ENCODE data around the gene CATSPERZ. TPM values are rescaled to one million over a fixed set of nuclear protein-coding genes. Genes with fewer than 3 reads are reported as not detected.

The CATSPERZ gene
- total RNA-seq, 1 donor from 2014 or later = not detected

- DNase-seq (ENCODE audit: low spot score in 2 of 2, unreplicated experiment in 2 of 2) = no peak
- H3K27me3 Mint-ChIP-seq (ENCODE audit: low read depth) = no peaks in the 10 kb centered on the region
- no peak for TF ChIP-seq CTCF (IDR thresholded peaks at IDR 0.05; ENCODE audit: unreplicated experiment)
- no peak overlapping the region for H3K27ac Mint-ChIP-seq
- H3K4me3 Mint-ChIP-seq = no peak overlapping the region
- H3K36me3 Mint-ChIP-seq = no peaks in the 10 kb centered on the region
- H3K4me1 Mint-ChIP-seq = no peaks in the 10 kb centered on the region
- no peaks in the 10 kb centered on the region for H3K9me3 Mint-ChIP-seq
These were observed 48.3 kb downstream of the CATSPERZ start for GRCh38 chr11:64348383-64349024.

GRCh38 chr11:64349025-64349387 is 48.8 kb downstream of the CATSPERZ start:
- DNase-seq (ENCODE audit: low spot score in 2 of 2, unreplicated experiment in 2 of 2) = no peak
- H3K27ac Mint-ChIP-seq = no peak overlapping the region
- H3K36me3 Mint-ChIP-seq = no peaks in the 10 kb centered on the region
- no peak overlapping the region for H3K4me3 Mint-ChIP-seq
- TF ChIP-seq CTCF (IDR thresholded peaks at IDR 0.05; ENCODE audit: unreplicated experiment) = no peak
- no peaks in the 10 kb centered on the region for H3K4me1 Mint-ChIP-seq
- no peaks in the 10 kb centered on the region for H3K9me3 Mint-ChIP-seq
- H3K27me3 Mint-ChIP-seq (ENCODE audit: low read depth) = no peaks in the 10 kb centered on the region

GRCh38 chr11:64349404-64349803 is 49.2 kb downstream of the CATSPERZ start:
- no peak for TF ChIP-seq CTCF (IDR thresholded peaks at IDR 0.05; ENCODE audit: unreplicated experiment)
- Mint-ChIP-seq H3K4me3 (no peak overlapping the region), H3K4me1 (no peaks in the 10 kb centered on the region), H3K36me3 (no peaks in the 10 kb centered on the region), H3K27ac (no peak overlapping the region), H3K9me3 (no peaks in the 10 kb centered on the region), H3K27me3 (ENCODE audit: low read depth) (no peaks in the 10 kb centered on the region)
- DNase-seq (ENCODE audit: low spot score in 2 of 2, unreplicated experiment in 2 of 2) = no peak

- no peaks in the 10 kb centered on the region for H3K9me3 Mint-ChIP-seq
- H3K36me3 Mint-ChIP-seq = no peaks in the 10 kb centered on the region
- no peak for TF ChIP-seq CTCF (IDR thresholded peaks at IDR 0.05; ENCODE audit: unreplicated experiment)
- no peak overlapping the region for H3K27ac Mint-ChIP-seq
- H3K4me3 Mint-ChIP-seq = no peak overlapping the region
- H3K4me1 Mint-ChIP-seq = peaks cover 2% of the 10 kb centered on the region
- no peak for DNase-seq (ENCODE audit: low spot score in 2 of 2, unreplicated experiment in 2 of 2)
- no peaks in the 10 kb centered on the region for H3K27me3 Mint-ChIP-seq (ENCODE audit: low read depth)
These were observed 51.0 kb downstream of the CATSPERZ start for GRCh38 chr11:64351136-64351631.

GRCh38 chr11:64352099-64352994 is 52.2 kb downstream of the CATSPERZ start:
- Mint-ChIP-seq H3K36me3 (no peaks in the 10 kb centered on the region), H3K4me1 (peaks cover 7% of the 10 kb centered on the region), H3K27me3 (ENCODE audit: low read depth) (no peaks in the 10 kb centered on the region), H3K9me3 (no peaks in the 10 kb centered on the region), H3K4me3 (no peak overlapping the region), H3K27ac (no peak overlapping the region)
- TF ChIP-seq CTCF (IDR thresholded peaks at IDR 0.05; ENCODE audit: unreplicated experiment) = no peak
- no peak for DNase-seq (ENCODE audit: low spot score in 2 of 2, unreplicated experiment in 2 of 2)
